ENCODE measurements around the gene EIF2S1. TPM values are rescaled to one million over a fixed set of nuclear protein-coding genes. Genes with fewer than 3 reads are reported as not detected.

The EIF2S1 gene
- total and polyA plus RNA-seq, 2 of the 13 experiments (the other 11 are each of a cell fraction or from before 2014, with no cell fraction given), result 49.1 to 246 TPM

DNA sequence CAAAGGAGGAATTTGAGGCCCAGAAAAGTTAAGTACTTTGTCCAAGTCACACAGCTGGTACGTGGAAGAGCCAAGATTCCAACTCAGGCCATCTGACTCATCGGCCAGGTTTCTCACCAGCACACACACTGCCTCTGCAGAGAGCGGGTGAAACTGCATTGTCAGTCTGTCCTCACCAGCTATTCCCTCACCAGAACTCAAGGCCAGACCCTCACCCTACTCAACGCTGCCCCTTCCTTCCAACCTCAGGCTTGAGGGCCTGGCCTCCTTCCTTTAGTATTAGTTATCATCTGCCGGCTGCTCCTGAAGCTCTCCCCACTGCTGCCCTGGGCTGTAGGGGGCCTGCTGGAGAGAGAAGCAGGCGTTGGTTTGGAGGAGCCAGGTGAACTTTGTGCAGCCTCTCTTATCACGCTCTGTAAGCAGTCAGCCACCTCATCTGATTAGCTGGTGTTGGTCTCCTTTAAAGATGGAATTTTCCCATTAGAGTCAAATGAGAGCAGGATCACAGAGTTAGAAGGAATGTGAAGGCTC is 68.4 kb downstream of the EIF2S1 start (continued):
- TF ChIP-seq ZKSCAN5 (CRISPR knock-in tag; IDR thresholded peaks at IDR 0.05), result no peak
- TF ChIP-seq, protein P1, sequence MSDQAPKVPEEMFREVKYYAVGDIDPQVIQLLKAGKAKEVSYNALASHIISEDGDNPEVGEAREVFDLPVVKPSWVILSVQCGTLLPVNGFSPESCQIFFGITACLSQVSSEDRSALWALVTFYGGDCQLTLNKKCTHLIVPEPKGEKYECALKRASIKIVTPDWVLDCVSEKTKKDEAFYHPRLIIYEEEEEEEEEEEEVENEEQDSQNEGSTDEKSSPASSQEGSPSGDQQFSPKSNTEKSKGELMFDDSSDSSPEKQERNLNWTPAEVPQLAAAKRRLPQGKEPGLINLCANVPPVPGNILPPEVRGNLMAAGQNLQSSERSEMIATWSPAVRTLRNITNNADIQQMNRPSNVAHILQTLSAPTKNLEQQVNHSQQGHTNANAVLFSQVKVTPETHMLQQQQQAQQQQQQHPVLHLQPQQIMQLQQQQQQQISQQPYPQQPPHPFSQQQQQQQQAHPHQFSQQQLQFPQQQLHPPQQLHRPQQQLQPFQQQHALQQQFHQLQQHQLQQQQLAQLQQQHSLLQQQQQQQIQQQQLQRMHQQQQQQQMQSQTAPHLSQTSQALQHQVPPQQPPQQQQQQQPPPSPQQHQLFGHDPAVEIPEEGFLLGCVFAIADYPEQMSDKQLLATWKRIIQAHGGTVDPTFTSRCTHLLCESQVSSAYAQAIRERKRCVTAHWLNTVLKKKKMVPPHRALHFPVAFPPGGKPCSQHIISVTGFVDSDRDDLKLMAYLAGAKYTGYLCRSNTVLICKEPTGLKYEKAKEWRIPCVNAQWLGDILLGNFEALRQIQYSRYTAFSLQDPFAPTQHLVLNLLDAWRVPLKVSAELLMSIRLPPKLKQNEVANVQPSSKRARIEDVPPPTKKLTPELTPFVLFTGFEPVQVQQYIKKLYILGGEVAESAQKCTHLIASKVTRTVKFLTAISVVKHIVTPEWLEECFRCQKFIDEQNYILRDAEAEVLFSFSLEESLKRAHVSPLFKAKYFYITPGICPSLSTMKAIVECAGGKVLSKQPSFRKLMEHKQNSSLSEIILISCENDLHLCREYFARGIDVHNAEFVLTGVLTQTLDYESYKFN (CRISPR knock-in tag; conservative IDR thresholded peaks at IDR 0.05), result peak; percentile 61
- no peak for TF ChIP-seq ZNF773 (CRISPR knock-in tag; IDR thresholded peaks at IDR 0.05; ENCODE audit: borderline replicate concordance)
- TF ChIP-seq, protein P2, sequence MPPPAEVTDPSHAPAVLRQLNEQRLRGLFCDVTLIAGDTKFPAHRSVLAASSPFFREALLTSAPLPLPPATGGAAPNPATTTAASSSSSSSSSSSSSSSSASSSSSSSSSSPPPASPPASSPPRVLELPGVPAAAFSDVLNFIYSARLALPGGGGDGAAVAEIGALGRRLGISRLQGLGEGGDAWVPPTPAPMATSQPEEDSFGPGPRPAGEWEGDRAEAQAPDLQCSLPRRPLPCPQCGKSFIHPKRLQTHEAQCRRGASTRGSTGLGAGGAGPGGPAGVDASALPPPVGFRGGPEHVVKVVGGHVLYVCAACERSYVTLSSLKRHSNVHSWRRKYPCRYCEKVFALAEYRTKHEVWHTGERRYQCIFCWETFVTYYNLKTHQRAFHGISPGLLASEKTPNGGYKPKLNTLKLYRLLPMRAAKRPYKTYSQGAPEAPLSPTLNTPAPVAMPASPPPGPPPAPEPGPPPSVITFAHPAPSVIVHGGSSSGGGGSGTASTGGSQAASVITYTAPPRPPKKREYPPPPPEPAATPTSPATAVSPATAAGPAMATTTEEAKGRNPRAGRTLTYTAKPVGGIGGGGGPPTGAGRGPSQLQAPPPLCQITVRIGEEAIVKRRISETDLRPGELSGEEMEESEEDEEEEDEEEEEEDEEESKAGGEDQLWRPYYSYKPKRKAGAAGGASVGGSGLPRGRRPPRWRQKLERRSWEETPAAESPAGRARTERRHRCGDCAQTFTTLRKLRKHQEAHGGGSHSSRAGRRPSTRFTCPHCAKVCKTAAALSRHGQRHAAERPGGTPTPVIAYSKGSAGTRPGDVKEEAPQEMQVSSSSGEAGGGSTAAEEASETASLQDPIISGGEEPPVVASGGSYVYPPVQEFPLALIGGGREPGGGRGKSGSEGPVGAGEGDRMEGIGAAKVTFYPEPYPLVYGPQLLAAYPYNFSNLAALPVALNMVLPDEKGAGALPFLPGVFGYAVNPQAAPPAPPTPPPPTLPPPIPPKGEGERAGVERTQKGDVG (CRISPR knock-in tag; IDR thresholded peaks at IDR 0.05; ENCODE audit: borderline replicate concordance), result no peak
- TF ChIP-seq, protein P3, sequence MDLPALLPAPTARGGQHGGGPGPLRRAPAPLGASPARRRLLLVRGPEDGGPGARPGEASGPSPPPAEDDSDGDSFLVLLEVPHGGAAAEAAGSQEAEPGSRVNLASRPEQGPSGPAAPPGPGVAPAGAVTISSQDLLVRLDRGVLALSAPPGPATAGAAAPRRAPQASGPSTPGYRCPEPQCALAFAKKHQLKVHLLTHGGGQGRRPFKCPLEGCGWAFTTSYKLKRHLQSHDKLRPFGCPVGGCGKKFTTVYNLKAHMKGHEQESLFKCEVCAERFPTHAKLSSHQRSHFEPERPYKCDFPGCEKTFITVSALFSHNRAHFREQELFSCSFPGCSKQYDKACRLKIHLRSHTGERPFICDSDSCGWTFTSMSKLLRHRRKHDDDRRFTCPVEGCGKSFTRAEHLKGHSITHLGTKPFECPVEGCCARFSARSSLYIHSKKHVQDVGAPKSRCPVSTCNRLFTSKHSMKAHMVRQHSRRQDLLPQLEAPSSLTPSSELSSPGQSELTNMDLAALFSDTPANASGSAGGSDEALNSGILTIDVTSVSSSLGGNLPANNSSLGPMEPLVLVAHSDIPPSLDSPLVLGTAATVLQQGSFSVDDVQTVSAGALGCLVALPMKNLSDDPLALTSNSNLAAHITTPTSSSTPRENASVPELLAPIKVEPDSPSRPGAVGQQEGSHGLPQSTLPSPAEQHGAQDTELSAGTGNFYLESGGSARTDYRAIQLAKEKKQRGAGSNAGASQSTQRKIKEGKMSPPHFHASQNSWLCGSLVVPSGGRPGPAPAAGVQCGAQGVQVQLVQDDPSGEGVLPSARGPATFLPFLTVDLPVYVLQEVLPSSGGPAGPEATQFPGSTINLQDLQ (CRISPR knock-in tag; IDR thresholded peaks at IDR 0.05), result no peak
- TF ChIP-seq SMAD1 (CRISPR knock-in tag; IDR thresholded peaks at IDR 0.05; ENCODE audit: borderline replicate concordance, low read depth), result no peak
- TF ChIP-seq ZNF567 (CRISPR knock-in tag; IDR thresholded peaks at IDR 0.05; ENCODE audit: borderline replicate concordance), result no peak
- no peak for TF ChIP-seq ZNF547 (CRISPR knock-in tag; IDR thresholded peaks at IDR 0.05)
- 0 out of 2 replicates have a peak, but pooled peaks have one; percentile 52 for TF ChIP-seq ZSCAN9 (CRISPR knock-in tag; IDR thresholded peaks at IDR 0.05; ENCODE audit: borderline replicate concordance)
- TF ChIP-seq NCOA1 (CRISPR knock-in tag; IDR thresholded peaks at IDR 0.05), result no peak
- TF ChIP-seq, protein P4, sequence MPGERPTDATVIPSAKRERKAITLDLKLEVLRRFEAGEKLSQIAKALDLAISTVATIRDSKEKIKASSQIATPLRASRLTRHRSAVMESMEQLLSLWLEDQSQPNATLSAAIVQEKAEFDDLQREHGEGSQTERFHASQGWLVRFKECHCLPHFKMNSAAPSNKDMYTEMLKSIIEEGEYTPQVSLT (CRISPR knock-in tag; IDR thresholded peaks at IDR 0.05; ENCODE audit: borderline replicate concordance, low read depth), result no peak
- TF ChIP-seq HNRNPH1 (optimal IDR thresholded peaks at IDR 0.05; ENCODE audit: low read depth, low read length), result no peak
- no peak for TF ChIP-seq U2AF2 (IDR thresholded peaks at IDR 0.05; ENCODE audit: low read depth, low read length)
- TF ChIP-seq, protein P5, sequence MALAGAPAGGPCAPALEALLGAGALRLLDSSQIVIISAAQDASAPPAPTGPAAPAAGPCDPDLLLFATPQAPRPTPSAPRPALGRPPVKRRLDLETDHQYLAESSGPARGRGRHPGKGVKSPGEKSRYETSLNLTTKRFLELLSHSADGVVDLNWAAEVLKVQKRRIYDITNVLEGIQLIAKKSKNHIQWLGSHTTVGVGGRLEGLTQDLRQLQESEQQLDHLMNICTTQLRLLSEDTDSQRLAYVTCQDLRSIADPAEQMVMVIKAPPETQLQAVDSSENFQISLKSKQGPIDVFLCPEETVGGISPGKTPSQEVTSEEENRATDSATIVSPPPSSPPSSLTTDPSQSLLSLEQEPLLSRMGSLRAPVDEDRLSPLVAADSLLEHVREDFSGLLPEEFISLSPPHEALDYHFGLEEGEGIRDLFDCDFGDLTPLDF (CRISPR knock-in tag; IDR thresholded peaks at IDR 0.05), result no peak
- TF ChIP-seq RCOR2 (CRISPR knock-in tag; IDR thresholded peaks at IDR 0.05), result no peak
- TF ChIP-seq ZNF101 (CRISPR knock-in tag; IDR thresholded peaks at IDR 0.05; ENCODE audit: borderline replicate concordance, low read depth), result no peak
- TF ChIP-seq BHLHE40 (IDR thresholded peaks at IDR 0.05; ENCODE audit: low read length), result no peak
- no peak for TF ChIP-seq NONO (IDR thresholded peaks at IDR 0.05)
- TF ChIP-seq NONO (CRISPR knock-in tag; conservative IDR thresholded peaks at IDR 0.05), result 0 out of 2 replicates have a peak, but pooled peaks have one; percentile 35
